Smooth muscle cell (in vitro differentiated cells): ENCODE data around the gene MYRF. TPM values are rescaled to one million over a fixed set of nuclear protein-coding genes. Genes with fewer than 3 reads are reported as not detected.

Source experiments
- DNase-seq: peaks from one replicate; lab custom pipeline; 2025; ENCODE audit not compliant: unreplicated experiment; lab: John Stamatoyannopoulos, UW
- H2AFZ ChIP-seq: fragments of 200-600 bp; sonication (generic); 2 replicates; pipeline ENCODE4 v1.6.0; 2016; ENCODE audit warnings: antibody characterized with exemption, low read depth, mild to moderate bottlenecking
- H3F3A ChIP-seq: fragments of 200-600 bp; sonication (generic); 2 replicates; pipeline ENCODE4 v1.6.0; 2017; ENCODE audit warnings: antibody characterized with exemption, low read depth
- H3K27ac ChIP-seq: fragments of 200-600 bp; sonication (generic); 2 replicates; pipeline ENCODE4 v1.5.1; 2016; ENCODE audit warnings: low read depth, mild to moderate bottlenecking
- H3K27me3 ChIP-seq: fragments of 200-600 bp; sonication (generic); 2 replicates; pipeline ENCODE4 v1.6.1; 2016; ENCODE audit warnings: low read depth, mild to moderate bottlenecking
- H3K36me3 ChIP-seq: fragments of 200-600 bp; sonication (generic); 2 replicates; pipeline ENCODE4 v1.5.1; 2016; ENCODE audit warnings: low read depth
- H3K4me1 ChIP-seq: fragments of 200-600 bp; sonication (generic); 2 replicates; pipeline ENCODE4 v1.5.1; 2016; ENCODE audit warnings: low read depth
- H3K4me2 ChIP-seq: fragments of 200-600 bp; sonication (generic); 2 replicates; pipeline ENCODE4 v1.6.0; 2016; ENCODE audit warnings: mild to moderate bottlenecking
- H3K4me3 ChIP-seq: fragments of 200-600 bp; sonication (generic); 2 replicates; pipeline ENCODE4 v1.5.1; 2016; ENCODE audit warnings: mild to moderate bottlenecking
- H3K79me2 ChIP-seq: fragments of 200-600 bp; sonication (generic); 2 replicates; pipeline ENCODE4 v1.6.0; 2016; ENCODE audit warnings: low read depth, mild to moderate bottlenecking
- H3K9ac ChIP-seq: fragments of 200-600 bp; sonication (generic); 2 replicates; pipeline ENCODE4 v1.6.0; 2016; ENCODE audit warnings: low read depth
- H3K9me3 ChIP-seq: fragments of 200-600 bp; sonication (generic); replicated peaks from 2 replicates; pipeline ENCODE4 v1.5.1; 2016; ENCODE audit warnings: low read depth
- H4K20me1 ChIP-seq: fragments of 200-600 bp; sonication (generic); 2 replicates; pipeline ENCODE4 v1.6.0; 2016; ENCODE audit warnings: low read depth
- WGBS: methylation state at CpG from one replicate; pipeline ENCODE4 v1.1.7; 2016; ENCODE audit warnings: low lambda C conversion rate; 5-methylcytosine and 5-hydroxymethylcytosine counted together
- polyA plus RNA-seq: library from polyadenylated mRNA; unstranded; fragments of >200 nt; fragmentation: Nextera tagmentation; extraction: Ambion mirVana; gene quantifications from 2 replicates; pipeline ENCODE4 v1.2.1, GENCODE V29; 2016
- total RNA-seq: library from RNA; depleted of rRNA; stranded (reverse); fragments of >200 nt; gene quantifications from 2 replicates; pipeline ENCODE4 v1.2.3, GENCODE V29; 2014
- TF ChIP-seq, protein P1 (sequence below): fragments of 200-600 bp; sonication (generic); IDR thresholded peaks from 2 replicates; pipeline ENCODE4 v1.5.1; 2017; ENCODE audit warnings: borderline replicate concordance, mild to moderate bottlenecking, antibody characterized with exemption; ENCODE audit not compliant: insufficient read depth, poor library complexity, severe bottlenecking

MYRF gene
- total and polyA plus RNA-seq, 2 experiments from 2014 or later = 11.1 to 13.7 TPM

DNA sequence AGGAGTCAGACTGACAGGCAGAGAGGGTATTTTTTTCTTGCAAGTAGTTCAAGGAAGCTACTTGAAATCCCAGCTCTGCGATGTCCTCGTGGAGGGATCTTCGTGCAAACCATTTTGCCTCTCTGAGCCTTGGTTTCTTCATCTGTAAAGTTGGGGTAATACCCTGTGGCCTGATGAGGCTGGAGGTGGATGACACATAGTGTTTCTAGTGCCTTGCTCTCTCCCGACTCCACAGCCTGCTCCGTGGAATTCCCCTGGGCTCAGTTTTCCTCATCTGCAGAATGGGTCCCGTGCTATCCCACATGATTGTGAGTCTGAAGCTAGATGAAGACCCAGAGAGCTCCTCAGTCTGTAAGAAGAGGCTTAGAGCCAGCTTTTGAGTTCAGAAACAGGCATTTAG is 39.6 kb upstream of the MYRF start:
- Histone ChIP-seq H3K4me1 (peaks cover 1% of the 10 kb centered on the region), H2AFZ (no peak overlapping the region), H3F3A (no peaks in the 10 kb centered on the region), H3K79me2 (no peaks in the 10 kb centered on the region), H3K4me3 (no peak overlapping the region), H3K27ac (no peak overlapping the region), H3K27me3 (no peaks in the 10 kb centered on the region), H4K20me1 (no peaks in the 10 kb centered on the region), H3K4me2 (no peak overlapping the region), H3K9ac (no peak overlapping the region), H3K36me3 (no peaks in the 10 kb centered on the region), H3K9me3 (no peaks in the 10 kb centered on the region)
- no peak for DNase-seq
- TF ChIP-seq, protein P1, sequence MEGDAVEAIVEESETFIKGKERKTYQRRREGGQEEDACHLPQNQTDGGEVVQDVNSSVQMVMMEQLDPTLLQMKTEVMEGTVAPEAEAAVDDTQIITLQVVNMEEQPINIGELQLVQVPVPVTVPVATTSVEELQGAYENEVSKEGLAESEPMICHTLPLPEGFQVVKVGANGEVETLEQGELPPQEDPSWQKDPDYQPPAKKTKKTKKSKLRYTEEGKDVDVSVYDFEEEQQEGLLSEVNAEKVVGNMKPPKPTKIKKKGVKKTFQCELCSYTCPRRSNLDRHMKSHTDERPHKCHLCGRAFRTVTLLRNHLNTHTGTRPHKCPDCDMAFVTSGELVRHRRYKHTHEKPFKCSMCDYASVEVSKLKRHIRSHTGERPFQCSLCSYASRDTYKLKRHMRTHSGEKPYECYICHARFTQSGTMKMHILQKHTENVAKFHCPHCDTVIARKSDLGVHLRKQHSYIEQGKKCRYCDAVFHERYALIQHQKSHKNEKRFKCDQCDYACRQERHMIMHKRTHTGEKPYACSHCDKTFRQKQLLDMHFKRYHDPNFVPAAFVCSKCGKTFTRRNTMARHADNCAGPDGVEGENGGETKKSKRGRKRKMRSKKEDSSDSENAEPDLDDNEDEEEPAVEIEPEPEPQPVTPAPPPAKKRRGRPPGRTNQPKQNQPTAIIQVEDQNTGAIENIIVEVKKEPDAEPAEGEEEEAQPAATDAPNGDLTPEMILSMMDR = no peak
- 93% methylated on average over 6 of the region's 6 CpGs for WGBS

- H3K36me3 ChIP-seq = no peaks in the 10 kb centered on the region
- no peaks in the 10 kb centered on the region for H3K9me3 ChIP-seq
- WGBS = 68% methylated on average over 9 of the region's 9 CpGs
- TF ChIP-seq, protein P1 = no peak
- H3K4me2 ChIP-seq = no peak overlapping the region
- no peaks in the 10 kb centered on the region for H3K27me3 ChIP-seq
- H3K9ac ChIP-seq = no peak overlapping the region
- H4K20me1 ChIP-seq = no peaks in the 10 kb centered on the region
- H3K79me2 ChIP-seq = no peaks in the 10 kb centered on the region
- DNase-seq = no peak
- no peak overlapping the region for H3K27ac ChIP-seq
- no peak overlapping the region for H2AFZ ChIP-seq
- H3F3A ChIP-seq = no peaks in the 10 kb centered on the region
- peaks cover 8% of the 10 kb centered on the region for H3K4me1 ChIP-seq
- no peak overlapping the region for H3K4me3 ChIP-seq
These were observed 39.0 kb upstream of the MYRF start for GRCh38 chr11:61713464-61713863.

DNA sequence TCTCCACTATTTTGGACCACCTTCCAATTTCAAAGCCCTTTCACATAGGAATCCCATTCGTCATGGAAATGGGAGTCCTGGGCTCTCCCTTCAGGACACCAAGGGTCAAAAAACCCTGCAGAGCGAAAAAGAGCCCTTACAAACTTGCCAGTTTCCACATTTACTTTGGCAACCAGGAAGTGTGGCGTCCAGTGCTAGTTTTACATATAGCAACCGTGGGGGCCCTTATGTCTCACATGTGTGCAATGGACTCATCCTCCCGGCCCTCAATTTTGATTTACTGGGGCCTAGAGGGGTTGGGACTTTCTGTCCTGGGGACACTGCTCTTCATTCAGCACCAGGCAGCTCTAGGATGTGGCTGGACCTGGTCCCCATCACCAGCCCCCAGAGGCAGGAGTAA is 38.5 kb upstream of the MYRF start:
- WGBS = 79% methylated on average over 5 of the region's 5 CpGs
- no peak for DNase-seq

DNA sequence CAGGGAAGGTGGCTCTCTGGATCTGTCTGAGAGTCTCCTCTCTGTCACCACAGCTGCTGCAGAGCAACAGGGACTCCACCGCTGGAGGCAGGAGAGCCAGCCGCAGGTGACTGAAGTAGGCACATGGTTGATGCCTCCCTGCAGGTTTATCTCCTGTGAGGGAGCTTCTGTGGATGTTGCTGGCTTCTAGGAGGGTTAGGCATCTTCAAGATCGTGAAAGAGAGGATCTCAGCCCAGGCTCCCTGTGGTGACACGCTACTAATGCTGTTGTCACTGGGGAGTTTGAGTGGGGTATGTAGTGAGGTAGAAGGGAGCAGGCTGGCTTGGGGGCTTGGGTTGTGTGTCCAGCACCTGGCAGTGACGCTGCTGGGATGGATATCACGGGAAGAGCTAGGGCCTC is 38.1 kb upstream of the MYRF start:
- H3K9me3 ChIP-seq = no peaks in the 10 kb centered on the region
- WGBS = 80% methylated on average over 6 of the region's 6 CpGs
- no peaks in the 10 kb centered on the region for H3K36me3 ChIP-seq
- H3K27me3 ChIP-seq = no peaks in the 10 kb centered on the region
- H3K79me2 ChIP-seq = no peaks in the 10 kb centered on the region
- H3K4me2 ChIP-seq = no peak overlapping the region
- H3K27ac ChIP-seq = no peak overlapping the region
- no peak for DNase-seq
- no peak overlapping the region for H3K9ac ChIP-seq
- H3F3A ChIP-seq = no peaks in the 10 kb centered on the region
- TF ChIP-seq, protein P1 = no peak
- H4K20me1 ChIP-seq = no peaks in the 10 kb centered on the region
- no peak overlapping the region for H2AFZ ChIP-seq
- H3K4me3 ChIP-seq = no peak overlapping the region
- H3K4me1 ChIP-seq = peaks cover 9% of the 10 kb centered on the region

More for the DNA sequence above, 38.5 kb upstream of the MYRF start:
- Histone ChIP-seq H3K4me1 (peaks cover 9% of the 10 kb centered on the region), H3K9ac (no peak overlapping the region), H3K27ac (no peak overlapping the region), H3K4me2 (no peak overlapping the region), H2AFZ (no peak overlapping the region), H3K9me3 (no peaks in the 10 kb centered on the region), H3K79me2 (no peaks in the 10 kb centered on the region), H3F3A (no peaks in the 10 kb centered on the region), H3K4me3 (no peak overlapping the region), H4K20me1 (no peaks in the 10 kb centered on the region), H3K27me3 (no peaks in the 10 kb centered on the region), H3K36me3 (no peaks in the 10 kb centered on the region)
- TF ChIP-seq, protein P1 = no peak
